T47D (cell line): ENCODE results near the gene PIP5K1C.

Source experiments
- DNase-seq, 2 experiments: peaks; one replicate each; pipeline versions ENCODE4 v3.0.0 to v3.0.0-alpha.2; 2011 to 2012; ENCODE audit warnings: low read depth in 1 of 2, low spot score in 1 of 2
- JUND ChIP-seq: IDR thresholded peaks from 2 replicates; pipeline ENCODE4 v1.6.1; 2012; ENCODE audit warnings: low read depth
- in situ Hi-C: cut with HindIII; loops from 2 replicates; pipeline ENCODE4 v1.10.0; 2016; ENCODE audit warnings: low sequenced_read_pairs, low pct_unique_long_range_greater_than_20kb

The PIP5K1C gene

DNA sequence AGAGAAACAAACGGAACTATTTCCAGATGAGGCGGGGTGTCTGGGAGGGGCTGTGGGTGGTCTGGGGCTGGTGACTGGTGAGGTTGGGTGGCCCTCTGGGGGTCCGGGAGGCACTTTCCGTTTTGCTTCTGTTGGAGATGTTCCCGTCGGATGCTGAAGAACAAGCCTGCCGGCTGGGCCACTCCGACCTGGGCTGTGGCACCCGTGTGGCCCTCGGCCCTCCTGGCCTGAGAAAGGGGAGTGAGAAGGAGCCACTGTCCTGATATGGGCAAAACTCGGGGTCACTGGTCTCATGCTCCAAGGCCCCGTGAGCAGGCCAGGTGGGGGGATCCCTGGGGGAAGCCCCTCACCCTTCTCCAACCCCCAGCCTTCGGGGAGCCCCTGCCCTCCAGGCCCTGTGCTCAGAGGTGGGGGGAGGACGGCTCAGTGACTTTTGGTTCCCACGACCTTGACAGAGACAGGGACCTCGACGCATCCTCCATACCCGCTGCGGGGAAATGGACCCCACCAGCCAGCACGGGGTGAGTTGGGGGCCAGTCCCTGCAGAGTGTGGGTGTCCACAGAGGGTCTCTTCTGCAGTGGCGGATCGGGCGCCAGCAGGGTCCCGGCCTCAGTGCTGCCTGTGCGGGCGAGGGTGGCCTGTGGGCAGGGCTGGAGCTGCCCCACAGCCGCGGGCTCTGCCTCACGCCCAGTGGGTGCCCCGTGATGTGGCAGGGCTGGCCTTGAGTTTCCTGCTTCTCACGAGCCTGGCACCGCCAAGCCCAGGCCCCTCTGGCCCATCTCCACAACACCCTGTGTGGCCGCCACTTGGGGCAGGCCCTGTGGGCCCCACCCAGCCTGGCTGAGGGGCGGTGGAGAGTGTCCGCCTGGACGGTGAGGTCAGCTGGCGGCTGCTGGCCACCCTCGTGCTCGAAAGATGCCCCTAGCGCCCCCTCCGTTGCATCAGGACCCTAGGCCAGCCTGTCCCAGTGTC is 89.2 kb downstream of the PIP5K1C start:
- DNase-seq, result no peak
- no peak for TF ChIP-seq JUND
- in situ Hi-C loops, result no loop called here

DNA sequence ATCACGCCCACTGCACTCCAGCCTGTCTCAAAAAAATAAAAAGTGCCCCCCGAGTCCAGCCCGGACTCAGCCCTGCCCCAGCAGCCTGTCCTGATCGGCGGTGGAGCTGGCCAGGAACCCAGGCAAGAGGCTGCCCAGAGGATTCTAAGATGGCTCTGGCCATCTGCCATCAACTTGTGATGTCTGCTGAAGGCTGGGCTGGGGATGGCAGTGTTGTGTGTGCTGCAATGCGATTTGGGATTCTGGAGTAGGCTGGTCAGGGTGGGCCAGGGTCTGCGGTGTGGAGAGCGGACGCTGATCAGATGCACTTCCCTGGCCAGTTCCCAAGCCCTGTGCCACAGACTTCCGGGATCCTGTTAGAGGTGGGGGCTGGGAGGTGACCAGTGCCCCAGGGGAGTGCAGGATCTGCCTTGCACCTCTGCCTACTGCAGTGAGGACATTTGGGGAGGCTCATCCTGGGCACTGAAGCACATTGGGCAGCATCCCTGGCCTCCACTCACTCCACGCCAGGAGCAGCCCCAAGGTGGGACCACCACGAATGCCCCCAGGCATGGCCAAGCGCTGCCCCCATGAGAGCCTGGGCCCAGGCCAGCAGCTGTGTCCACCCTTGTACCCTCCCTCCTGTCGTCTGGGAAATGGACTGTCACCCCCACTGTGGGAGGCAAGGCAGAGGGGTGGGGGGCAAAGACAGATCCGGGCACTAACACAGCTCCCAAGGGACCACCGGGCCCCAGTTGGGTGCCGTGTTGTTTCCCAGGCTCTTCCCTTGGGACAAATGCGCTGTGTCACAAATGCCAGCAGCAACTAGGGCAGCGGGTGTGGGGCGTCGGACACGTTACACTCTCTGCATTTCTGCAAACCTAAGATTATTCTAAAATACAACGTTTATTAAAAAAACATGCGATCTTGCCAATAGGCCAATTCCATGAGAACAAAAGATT is 90.2 kb downstream of the PIP5K1C start:
- DNase-seq, result peak; percentile 37 to 56
- in situ Hi-C loops, result no loop called here
- TF ChIP-seq JUND, result no peak

DNA sequence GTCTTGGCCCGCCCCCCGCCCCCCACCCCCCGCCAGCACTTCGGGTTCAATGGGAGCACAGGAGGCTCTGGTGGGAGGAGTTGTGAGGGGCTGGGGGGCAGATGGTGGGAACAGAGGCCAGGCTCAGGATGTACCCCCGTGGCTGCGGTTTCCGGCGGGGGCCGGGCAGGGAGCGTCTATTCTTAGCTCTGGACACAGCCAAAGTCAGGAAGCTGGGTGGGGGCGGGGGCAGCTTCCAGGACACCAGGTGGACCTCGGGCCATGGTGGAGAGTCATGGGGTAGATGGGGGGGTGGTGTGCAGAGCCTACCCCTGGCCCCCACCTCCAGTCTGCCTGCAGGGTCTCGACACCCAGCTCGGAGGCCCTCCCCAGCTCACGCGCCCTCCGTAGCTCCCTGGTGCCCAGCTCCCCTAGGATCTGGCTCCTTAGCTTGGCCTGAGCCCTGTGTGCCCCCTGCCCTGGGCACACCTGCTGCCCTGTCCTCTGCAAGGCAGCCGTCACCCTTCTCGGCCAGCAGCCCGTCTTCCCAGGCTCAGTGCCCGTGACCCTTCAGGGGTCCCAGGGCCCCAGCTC is 91.4 kb downstream of the PIP5K1C start:
- TF ChIP-seq JUND, result no peak
- in situ Hi-C loops, result no loop called here
- DNase-seq, result no peak

DNA sequence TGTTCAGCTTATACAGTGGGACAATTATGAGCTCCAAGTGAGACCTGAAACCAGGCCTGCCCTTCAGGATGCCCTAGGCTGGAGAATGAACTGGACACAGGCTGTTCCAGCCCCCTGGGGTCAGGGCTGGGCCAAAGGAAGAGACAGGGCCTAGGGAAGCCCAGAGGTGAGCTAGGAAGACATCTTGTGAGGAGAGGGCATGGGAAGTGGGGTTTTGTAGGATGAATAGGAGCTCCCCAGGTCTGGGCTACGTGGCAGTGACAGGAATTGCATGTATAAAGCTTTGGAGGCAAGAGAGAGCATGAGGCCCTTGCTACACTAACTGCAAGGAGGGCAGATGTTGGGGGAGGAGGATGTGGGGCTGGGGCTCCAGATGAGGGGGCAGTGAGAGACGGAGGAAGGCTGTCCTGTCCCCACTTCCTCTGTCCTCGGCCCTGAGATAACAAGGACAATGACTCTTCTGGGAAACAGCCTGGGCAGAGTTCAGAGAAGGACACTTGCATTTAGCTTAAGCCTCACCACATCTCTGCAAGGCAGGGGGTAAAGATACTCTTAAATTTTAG is 92.1 kb downstream of the PIP5K1C start:
- no peak for DNase-seq
- no peak for TF ChIP-seq JUND
- in situ Hi-C loops, result no loop called here

DNA sequence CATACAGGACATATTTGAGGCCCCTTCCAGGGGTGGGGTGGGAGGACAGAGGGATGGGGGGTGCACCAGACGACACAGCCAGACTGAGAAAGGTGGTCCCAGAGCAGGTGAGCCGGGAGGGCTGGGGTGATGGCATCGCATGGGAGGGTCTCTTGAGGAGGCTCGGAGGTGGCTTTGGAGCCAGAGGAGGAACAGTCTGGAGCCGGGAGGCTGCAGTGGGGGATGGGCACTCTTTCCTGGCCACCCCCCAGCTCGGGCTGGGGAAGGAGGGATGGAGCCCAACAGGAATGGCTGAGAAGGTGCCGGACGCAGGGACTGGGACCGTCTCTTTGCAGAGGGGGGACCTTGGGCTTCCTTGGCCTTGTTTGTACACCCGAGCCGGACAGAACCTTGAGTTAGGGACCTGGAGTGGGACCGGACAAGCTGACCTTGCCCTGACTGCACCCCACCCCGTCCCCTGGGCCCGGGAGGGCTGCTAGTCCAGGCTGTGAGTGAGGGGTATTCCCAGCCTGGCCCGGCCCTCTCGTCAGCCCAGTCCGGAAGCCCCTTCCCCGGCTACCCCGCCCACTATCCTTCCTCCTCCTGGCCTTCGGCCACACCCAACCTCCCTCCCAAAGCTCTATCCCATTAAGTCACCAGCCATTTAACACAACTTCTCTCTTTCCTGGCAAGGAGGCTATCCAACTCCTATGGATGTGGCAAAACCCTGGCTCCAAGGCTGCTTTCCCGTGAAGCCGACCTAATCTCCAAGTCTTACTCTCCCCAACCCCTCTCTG is 92.8 kb downstream of the PIP5K1C start:
- in situ Hi-C loops, result no loop called here
- DNase-seq, result peak in 1 of 2 experiments; percentile 18
- TF ChIP-seq JUND, result no peak

DNA sequence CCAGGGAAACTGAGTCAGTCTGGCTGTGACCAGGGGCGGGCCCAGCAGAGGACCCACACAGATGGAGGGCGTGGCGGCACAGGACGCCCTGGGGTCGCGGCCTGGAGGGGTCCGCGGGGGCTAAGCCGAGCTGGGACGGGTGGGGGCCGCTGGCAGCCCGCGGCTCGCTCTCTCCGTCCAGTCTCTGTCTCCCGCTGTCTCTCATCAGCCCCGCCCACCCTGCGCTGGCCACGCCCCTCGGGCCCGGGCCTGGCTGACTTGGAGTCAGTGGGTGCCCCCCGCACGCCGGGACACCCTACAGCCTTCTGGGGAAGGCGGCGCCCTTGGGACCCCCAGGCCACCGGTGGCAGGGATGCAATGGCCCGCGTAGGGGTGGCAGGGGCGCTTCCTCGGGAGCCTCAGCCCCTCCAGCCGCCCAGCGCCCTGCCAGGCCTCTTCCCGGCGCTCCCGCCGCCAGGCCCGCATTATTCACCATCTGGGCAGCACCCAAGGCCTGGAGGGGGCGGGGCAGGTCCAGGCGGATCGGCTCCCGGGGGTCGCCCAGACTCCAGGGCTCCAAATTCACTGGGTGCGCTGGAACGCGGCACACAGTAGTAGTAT is 93.5 kb downstream of the PIP5K1C start, which contains the start of gene TBXA2R:
TSS of gene TBXA2R (minus strand) at position 186 of the 600 bp plus-strand sequence. CDS start 6,241 bp downstream, outside the sequence.
- DNase-seq, result peak; percentile 69 to 88
- TF ChIP-seq JUND, result no peak
- in situ Hi-C loops, result no loop called here

DNA sequence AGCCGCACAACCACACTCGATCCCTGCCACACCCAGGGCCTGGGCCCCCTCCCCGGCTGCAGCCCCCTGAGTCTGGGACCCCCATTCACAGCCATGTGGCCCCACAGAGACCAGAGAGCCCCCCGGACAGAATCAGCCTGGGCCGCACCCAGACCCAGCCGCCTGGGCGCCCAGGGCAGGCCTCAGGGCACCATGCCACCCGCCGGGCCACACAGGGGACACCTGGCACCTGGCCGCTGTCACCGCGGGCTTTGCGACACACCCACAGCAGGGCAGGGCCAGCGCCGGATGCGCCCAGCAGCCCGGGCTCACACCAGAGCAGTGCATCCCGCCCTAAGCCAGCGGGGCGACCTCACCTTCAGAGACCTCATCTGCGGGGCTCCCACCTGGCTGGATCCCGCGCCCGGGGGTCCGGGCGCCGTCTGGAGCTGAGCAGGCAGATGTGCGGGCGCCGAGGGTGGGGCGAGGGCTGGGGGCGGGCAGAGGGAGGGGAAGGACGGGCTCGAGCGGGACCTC is 94.0 kb downstream of the PIP5K1C start:
- peak; percentile 73 to 75 for DNase-seq
- no peak for TF ChIP-seq JUND
- in situ Hi-C loops, result no loop called here

DNA sequence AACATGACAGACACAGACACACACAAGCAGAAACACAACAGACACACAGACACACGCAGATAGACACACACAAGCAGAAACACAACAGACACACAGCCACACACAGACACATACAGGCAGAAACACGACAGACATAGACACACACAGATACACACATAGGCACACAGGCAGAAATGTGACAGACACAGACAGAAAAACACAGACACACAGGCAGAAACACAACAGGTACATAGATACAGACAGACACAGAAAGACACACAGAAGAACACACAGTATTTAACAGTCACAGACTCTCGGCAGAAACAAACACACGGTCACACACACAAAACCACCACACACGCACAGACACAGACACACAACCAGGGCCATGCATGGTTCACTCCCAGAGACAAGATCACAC is 94.5 kb downstream of the PIP5K1C start:
- no peak for DNase-seq
- in situ Hi-C loops, result no loop called here
- TF ChIP-seq JUND, result no peak

DNA sequence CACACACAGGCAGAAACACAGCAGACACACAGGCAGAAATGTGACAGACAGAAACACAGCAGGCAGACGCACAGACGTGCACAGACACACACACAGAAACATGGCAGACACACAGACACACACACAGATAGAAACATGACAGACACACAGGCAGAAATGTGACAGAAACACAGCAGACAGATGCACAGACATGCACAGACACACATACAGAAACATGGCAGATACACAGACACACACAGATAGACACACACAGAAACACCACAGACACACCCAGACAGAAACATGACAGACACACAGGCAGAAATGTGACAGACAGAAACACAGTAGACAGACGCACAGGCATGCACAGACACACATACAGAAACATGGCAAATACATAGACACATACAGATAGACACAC is 94.9 kb downstream of the PIP5K1C start:
- DNase-seq, result no peak
- in situ Hi-C loops, result no loop called here
- no peak for TF ChIP-seq JUND

DNA sequence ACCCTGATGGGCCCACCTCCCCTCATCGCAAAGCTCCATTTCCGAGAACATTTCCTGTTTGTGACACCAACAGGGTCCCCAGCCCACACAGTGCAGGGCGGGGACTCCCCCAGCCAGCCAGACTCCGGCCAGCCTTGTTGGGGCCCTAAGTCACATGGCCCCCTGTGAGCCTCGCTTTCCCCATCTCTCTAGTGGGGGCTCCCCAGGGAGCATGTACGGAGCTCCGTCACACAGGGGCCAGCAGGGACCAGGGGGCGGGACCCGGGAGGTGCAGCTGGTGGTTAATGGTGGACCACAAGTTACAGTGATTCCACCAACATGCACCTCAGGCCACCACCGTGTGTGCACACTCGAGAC is 95.3 kb downstream of the PIP5K1C start:
- no peak for TF ChIP-seq JUND
- in situ Hi-C loops, result no loop called here
- DNase-seq, result no peak

DNA sequence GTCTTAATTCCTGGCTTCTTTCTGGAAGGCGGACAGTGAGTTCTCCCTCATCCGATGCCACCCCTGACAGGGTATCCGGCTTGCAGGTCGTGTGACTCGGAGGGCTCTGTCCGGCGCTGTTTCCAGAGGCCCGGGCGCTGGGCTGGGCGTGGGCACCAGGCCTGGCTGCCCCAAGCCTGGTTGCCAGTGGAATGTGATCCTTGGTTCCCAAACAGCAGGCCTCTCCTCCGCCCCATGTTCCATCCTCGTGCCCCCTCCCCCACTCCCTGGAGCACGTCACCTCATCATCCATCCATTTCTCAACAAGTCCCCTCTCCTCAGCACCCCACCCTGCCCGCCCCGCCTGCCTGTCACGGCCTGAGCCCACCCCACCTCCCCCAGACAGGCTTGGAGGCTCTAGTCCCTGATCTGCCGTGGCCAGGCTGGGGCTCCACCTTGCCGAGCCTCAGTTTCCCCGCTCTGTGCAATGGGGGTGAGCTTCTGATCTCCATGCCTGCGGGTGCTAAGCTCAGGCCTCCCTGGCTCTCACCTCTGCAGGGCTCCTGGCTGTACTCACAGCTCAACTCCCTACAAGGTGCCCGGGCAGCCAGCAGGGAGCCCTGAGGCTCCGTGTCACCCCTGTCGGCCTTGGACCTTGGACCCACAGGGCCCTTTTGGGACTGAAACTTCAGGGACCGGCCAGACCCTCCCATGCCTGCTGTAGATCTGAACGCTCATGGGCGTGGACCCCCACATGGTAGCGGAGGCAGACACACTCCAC is 95.9 kb downstream of the PIP5K1C start:
- in situ Hi-C loops, result no loop called here
- no peak for TF ChIP-seq JUND
- no peak for DNase-seq
